Tibial artery (tissue), 4 donors: Measurements from ENCODE around the gene RIMBP2.

Source experiments
- DNase-seq, 2 donors: peaks; one replicate each; pipeline ENCODE4 v3.0.0-alpha.2; 2019
- H3K27ac ChIP-seq, 2 donors: fragments of 200-600 bp; sonication (generic) in 1 of 2; 1 replicate in 1 of 2; 2 replicates in 1 of 2; pipeline ENCODE4 v1.5.1; 2018 to 2019; ENCODE audit warnings: mild to moderate bottlenecking in 1 of 2
- H3K27me3 ChIP-seq, 2 donors: fragments of 200-600 bp; sonication (generic) in 1 of 2; one replicate each; pipeline versions ENCODE4 v1.5.1 to v1.6.0; 2016 to 2019
- H3K36me3 ChIP-seq, 3 donors: fragments of 200-600 bp; sonication (generic) in 2 of 3; one replicate each; pipeline ENCODE4 v1.5.1; 2016 to 2019; ENCODE audit warnings: mild to moderate bottlenecking in 2 of 3
- H3K4me1 ChIP-seq, 4 donors: fragments of 200-600 bp; sonication (generic) in 2 of 4; 1 replicate in 3 of 4; 2 replicates in 1 of 4; pipeline ENCODE4 v1.5.1; 2016 to 2019
- H3K4me3 ChIP-seq, 2 donors: fragments of 200-600 bp; sonication (generic) in 1 of 2; 1 replicate in 1 of 2; 2 replicates in 1 of 2; pipeline ENCODE4 v1.5.1; 2018 to 2019; ENCODE audit warnings: mild to moderate bottlenecking in 2 of 2
- H3K9me3 ChIP-seq, 3 donors: fragments of 200-600 bp; sonication (generic) in 1 of 3; one replicate each; pipeline ENCODE4 v1.5.1; 2016 to 2019
- intact Hi-C: fragments of 100-400 bp; cut with DNase I; formaldehyde crosslinking; loops from one replicate; pipeline ENCODE4 v1.15.0; 2023; ENCODE audit warnings: low total_unique reads
- TF ChIP-seq, protein P1 (sequence below), 2 experiments: fragments of 200-600 bp in 1 of 2; fragments of 450-650 bp in 1 of 2; IDR thresholded peaks; one replicate each; pipeline ENCODE4 v1.5.1; 2017 to 2019; ENCODE audit warnings: antibody characterized with exemption in 2 of 2, mild to moderate bottlenecking in 1 of 2, moderate library complexity in 1 of 2

The RIMBP2 gene

GRCh38 chr12:130483616-130484180, 232.4 kb downstream of the RIMBP2 start:
- H3K4me3 ChIP-seq: no peak overlapping the region
- H3K36me3 ChIP-seq: no peaks in the 10 kb centered on the region
- intact Hi-C loops: no loop called here
- peaks cover 0 to 27% of the 10 kb centered on the region in 2 donors for H3K27me3 ChIP-seq
- TF ChIP-seq, protein P1, sequence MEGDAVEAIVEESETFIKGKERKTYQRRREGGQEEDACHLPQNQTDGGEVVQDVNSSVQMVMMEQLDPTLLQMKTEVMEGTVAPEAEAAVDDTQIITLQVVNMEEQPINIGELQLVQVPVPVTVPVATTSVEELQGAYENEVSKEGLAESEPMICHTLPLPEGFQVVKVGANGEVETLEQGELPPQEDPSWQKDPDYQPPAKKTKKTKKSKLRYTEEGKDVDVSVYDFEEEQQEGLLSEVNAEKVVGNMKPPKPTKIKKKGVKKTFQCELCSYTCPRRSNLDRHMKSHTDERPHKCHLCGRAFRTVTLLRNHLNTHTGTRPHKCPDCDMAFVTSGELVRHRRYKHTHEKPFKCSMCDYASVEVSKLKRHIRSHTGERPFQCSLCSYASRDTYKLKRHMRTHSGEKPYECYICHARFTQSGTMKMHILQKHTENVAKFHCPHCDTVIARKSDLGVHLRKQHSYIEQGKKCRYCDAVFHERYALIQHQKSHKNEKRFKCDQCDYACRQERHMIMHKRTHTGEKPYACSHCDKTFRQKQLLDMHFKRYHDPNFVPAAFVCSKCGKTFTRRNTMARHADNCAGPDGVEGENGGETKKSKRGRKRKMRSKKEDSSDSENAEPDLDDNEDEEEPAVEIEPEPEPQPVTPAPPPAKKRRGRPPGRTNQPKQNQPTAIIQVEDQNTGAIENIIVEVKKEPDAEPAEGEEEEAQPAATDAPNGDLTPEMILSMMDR (IDR thresholded peaks at IDR 0.05): no peak
- no peaks in the 10 kb centered on the region for H3K9me3 ChIP-seq
- no peaks in the 10 kb centered on the region for H3K4me1 ChIP-seq
- no peak overlapping the region for H3K27ac ChIP-seq
- peak in 1 of 2 donors; percentile 48 for DNase-seq

DNA sequence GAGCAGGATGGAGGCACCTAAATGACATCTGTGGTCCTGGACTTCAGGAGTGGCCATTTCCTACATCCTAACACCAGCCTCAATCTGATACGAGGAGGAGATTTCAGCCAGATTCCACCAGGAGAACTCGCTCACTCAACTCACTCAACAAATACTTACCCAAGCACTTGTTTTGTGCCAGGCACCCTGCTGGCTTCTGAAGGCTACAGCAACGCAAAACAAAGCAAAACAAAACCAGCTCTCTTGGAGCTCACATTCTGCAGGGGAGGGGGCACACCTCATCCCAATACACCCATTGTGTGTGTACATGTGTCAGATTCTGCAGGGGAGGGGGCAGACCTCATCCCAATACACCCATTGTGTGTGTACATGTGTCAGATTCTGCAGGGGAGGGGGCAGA, 233.7 kb downstream of the RIMBP2 start:
- Histone ChIP-seq H3K36me3 (no peaks in the 10 kb centered on the region), H3K4me1 (no peaks in the 10 kb centered on the region), H3K27ac (no peak overlapping the region), H3K4me3 (no peak overlapping the region), H3K9me3 (no peaks in the 10 kb centered on the region), H3K27me3 (peaks cover 0 to 23% of the 10 kb centered on the region in 2 donors)
- no peak for DNase-seq
- TF ChIP-seq, protein P1 (IDR thresholded peaks at IDR 0.05): no peak
- intact Hi-C loops: no loop called here

DNA sequence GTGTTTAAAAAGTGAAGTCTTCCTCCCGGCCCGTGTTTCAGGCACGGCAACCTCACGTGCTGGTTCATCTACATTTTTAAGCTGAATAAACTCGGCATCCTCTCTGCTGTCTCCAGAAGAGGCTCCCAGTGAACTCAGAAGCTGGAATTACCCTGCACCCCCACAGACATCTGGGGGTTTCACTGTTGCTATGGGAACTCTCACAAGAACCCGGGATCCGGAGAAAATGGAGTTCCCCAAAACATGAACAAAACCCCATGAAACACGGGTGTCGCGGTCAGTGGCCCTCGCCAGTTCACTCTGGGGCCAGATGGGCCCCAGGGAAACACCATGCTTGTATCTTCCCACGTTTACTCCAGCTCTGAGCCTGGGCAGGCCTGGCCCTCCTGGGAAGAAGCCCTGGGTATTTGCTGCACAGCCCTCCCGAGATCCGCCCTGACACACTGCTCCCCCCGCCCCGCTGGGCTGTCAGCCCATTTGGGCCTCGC, 234.7 kb downstream of the RIMBP2 start:
- H3K36me3 ChIP-seq: no peaks in the 10 kb centered on the region
- TF ChIP-seq, protein P1 (IDR thresholded peaks at IDR 0.05): no peak
- no peaks in the 10 kb centered on the region for H3K4me1 ChIP-seq
- no peaks in the 10 kb centered on the region for H3K9me3 ChIP-seq
- intact Hi-C loops: no loop called here
- DNase-seq: no peak
- no peak overlapping the region for H3K27ac ChIP-seq
- H3K4me3 ChIP-seq: no peak overlapping the region
- H3K27me3 ChIP-seq: peaks cover 0 to 23% of the 10 kb centered on the region in 2 donors

- no peak overlapping the region for H3K27ac ChIP-seq
- TF ChIP-seq, protein P1 (IDR thresholded peaks at IDR 0.05): no peak
- H3K4me3 ChIP-seq: no peak overlapping the region
- H3K9me3 ChIP-seq: no peaks in the 10 kb centered on the region
- no peaks in the 10 kb centered on the region for H3K36me3 ChIP-seq
- H3K27me3 ChIP-seq: peaks cover 0 to 23% of the 10 kb centered on the region in 2 donors
- H3K4me1 ChIP-seq: no peaks in the 10 kb centered on the region
- no peak for DNase-seq
- intact Hi-C loops: no loop called here
Measured at GRCh38 chr12:130480887-130481286, 235.2 kb downstream of the RIMBP2 start.

DNA sequence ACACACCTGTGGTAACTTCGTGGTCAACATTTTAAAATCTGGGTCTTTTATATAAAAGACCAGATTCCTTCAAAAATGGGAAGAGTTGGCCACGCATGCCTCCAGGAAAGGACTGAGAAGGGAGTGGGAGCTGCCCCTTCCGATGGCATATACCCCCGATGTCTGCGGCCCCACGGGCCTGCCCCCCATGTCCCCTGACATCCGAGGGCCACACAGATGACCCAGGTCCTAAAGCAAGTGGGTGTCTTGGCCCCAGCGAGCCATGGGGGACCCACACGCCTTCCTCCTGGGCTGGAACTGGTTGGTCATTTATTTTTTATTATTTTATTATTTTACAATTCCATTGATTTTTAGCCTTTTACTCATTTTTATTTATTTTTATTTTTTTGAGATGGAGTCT, 235.9 kb downstream of the RIMBP2 start:
- no peak for DNase-seq
- Histone ChIP-seq H3K4me3 (no peak overlapping the region), H3K9me3 (no peaks in the 10 kb centered on the region), H3K4me1 (no peaks in the 10 kb centered on the region), H3K36me3 (no peaks in the 10 kb centered on the region), H3K27ac (no peak overlapping the region), H3K27me3 (peaks cover 0 to 23% of the 10 kb centered on the region in 2 donors)
- TF ChIP-seq, protein P1 (IDR thresholded peaks at IDR 0.05): no peak
- intact Hi-C loops: no loop called here
